Sigmoid colon (tissue), 7 donors: ENCODE measurements around the gene LDLRAD4. TPM values are rescaled to one million over a fixed set of nuclear protein-coding genes. Genes with fewer than 3 reads are reported as not detected.

ENCODE experiments used
- DNase-seq: peaks from one replicate; pipeline ENCODE4 v3.0.0-alpha.2; 2019
- H3K27ac ChIP-seq, 4 donors: fragments of 200-600 bp; sonication (generic); one replicate each; pipeline ENCODE4 v1.5.1; 2016 to 2019; ENCODE audit warnings: mild to moderate bottlenecking in 1 of 4
- H3K27me3 ChIP-seq, 3 donors: fragments of 200-600 bp; sonication (generic); one replicate each; pipeline ENCODE4 v1.5.1; 2019; ENCODE audit warnings: mild to moderate bottlenecking in 1 of 3
- H3K36me3 ChIP-seq, 4 donors: fragments of 200-600 bp; sonication (generic); one replicate each; pipeline ENCODE4 v1.5.1; 2016 to 2019
- H3K4me1 ChIP-seq, 4 donors: fragments of 200-600 bp; sonication (generic); one replicate each; pipeline ENCODE4 v1.5.1; 2017 to 2019
- H3K4me3 ChIP-seq, 4 donors: fragments of 200-600 bp; sonication (generic); one replicate each; pipeline ENCODE4 v1.5.1; 2017 to 2019; ENCODE audit warnings: mild to moderate bottlenecking in 2 of 4, moderate library complexity in 1 of 4
- H3K9me3 ChIP-seq, 4 donors: fragments of 200-600 bp in 3 of 4; sonication (generic) in 3 of 4; one replicate each; pipeline versions ENCODE4 v1.5.1 to v1.6.1; 2013 to 2019
- CTCF ChIP-seq, 4 experiments: fragments of 450-650 bp in 3 of 4; fragments of 200-600 bp in 1 of 4; IDR thresholded peaks; one replicate each; pipeline ENCODE4 v1.5.1; 2016 to 2019; ENCODE audit warnings: antibody characterized with exemption in 4 of 4, mild to moderate bottlenecking in 3 of 4, moderate library complexity in 2 of 4
- EP300 ChIP-seq, 4 donors: sonication (generic); formaldehyde crosslinking; IDR thresholded peaks; one replicate each; pipeline ENCODE4 v1.6.1; 2017; ENCODE audit warnings: antibody characterized with exemption in 4 of 4
- POLR2A ChIP-seq, 2 donors: fragments of 450-650 bp; IDR thresholded peaks; one replicate each; pipeline ENCODE4 v1.6.1; 2016; ENCODE audit warnings: antibody characterized with exemption in 2 of 2, mild to moderate bottlenecking in 2 of 2, moderate library complexity in 2 of 2
- POLR2AphosphoS5 ChIP-seq, 4 donors: sonication (generic); formaldehyde crosslinking; IDR thresholded peaks; one replicate each; pipeline ENCODE4 v1.6.1; 2017; ENCODE audit warnings: antibody characterized with exemption in 4 of 4
- WGBS, 2 donors: extraction: QIAGEN DNeasy Blood & Tissue Kit; methylation state at CpG; one replicate each; pipeline ENCODE4 v1.1.7; 2013; 5-methylcytosine and 5-hydroxymethylcytosine counted together
- intact Hi-C: fragments of 100-400 bp; cut with DNase I; formaldehyde crosslinking; loops from one replicate; pipeline ENCODE4 v1.15.1; 2023
- polyA plus RNA-seq, 3 donors: library from polyadenylated mRNA; stranded (reverse); fragments of 200-250 nt; gene quantifications; one replicate each; pipeline ENCODE4 v1.2.3, GENCODE V29; 2013
- total RNA-seq, 4 donors: library from RNA; depleted of rRNA; stranded (reverse); fragments of >200 nt; gene quantifications; one replicate each; pipeline ENCODE4 v1.1.0, GENCODE V29; 2016
- donor health status: healthy with polysubstance abuse.
- donor health status: Bipolar disorder and iron deficiency.
- donor health status: healthy.

The LDLRAD4 gene
- total and polyA plus RNA-seq, 7 donors = 1.2 to 28.2 (median 17.2) TPM

GRCh38 chr18:13643261-13643751 is 424.7 kb downstream of the LDLRAD4 start:
- H3K4me3 ChIP-seq = no peak overlapping the region
- H3K27me3 ChIP-seq = no peaks in the 10 kb centered on the region
- TF ChIP-seq EP300 (IDR thresholded peaks at IDR 0.05) (no peak), POLR2AphosphoS5 (IDR thresholded peaks at IDR 0.05) (no peak)
- peaks cover 0 to 21% (median 9%) of the 10 kb centered on the region in 4 donors for H3K36me3 ChIP-seq
- intact Hi-C loops = loop anchor here (5.0 kb wide), 1 partner anchor 526 kb away; no protein-coding TSS in a partner anchor
- peak; percentile 40 for DNase-seq
- H3K4me1 ChIP-seq = peaks cover 0 to 20% (median 10%) of the 10 kb centered on the region in 4 donors
- H3K27ac ChIP-seq = no peak overlapping the region
- no peaks in the 10 kb centered on the region for H3K9me3 ChIP-seq
- WGBS, 2 donors = 85 to 86% methylated on average over 16 of the region's 16 CpGs

GRCh38 chr18:13645093-13645492 is 426.5 kb downstream of the LDLRAD4 start:
- intact Hi-C loops = no loop called here
- no peak overlapping the region for H3K27ac ChIP-seq
- TF ChIP-seq CTCF (IDR thresholded peaks at IDR 0.05) (no peak), EP300 (IDR thresholded peaks at IDR 0.05) (no peak), POLR2A (IDR thresholded peaks at IDR 0.05) (no peak), POLR2AphosphoS5 (IDR thresholded peaks at IDR 0.05) (no peak)
- 95 to 96% methylated on average over 16 of the region's 16 CpGs for WGBS, 2 donors
- H3K36me3 ChIP-seq = peaks cover 0 to 21% (median 9%) of the 10 kb centered on the region in 4 donors
- no peak overlapping the region for H3K4me3 ChIP-seq
- no peaks in the 10 kb centered on the region for H3K27me3 ChIP-seq
- H3K4me1 ChIP-seq = peaks cover 0 to 20% (median 10%) of the 10 kb centered on the region in 4 donors
- H3K9me3 ChIP-seq = no peaks in the 10 kb centered on the region
- DNase-seq = peak; percentile 35

GRCh38 chr18:13646633-13647032 is 428.1 kb downstream of the LDLRAD4 start:
- DNase-seq = peak; percentile 12
- no peak for TF ChIP-seq EP300 (IDR thresholded peaks at IDR 0.05)
- TF ChIP-seq CTCF (IDR thresholded peaks at IDR 0.05) = no peak
- no peak for TF ChIP-seq POLR2A (IDR thresholded peaks at IDR 0.05)
- no peak for TF ChIP-seq POLR2AphosphoS5 (IDR thresholded peaks at IDR 0.05)
- H3K36me3 ChIP-seq = peaks cover 0 to 21% (median 9%) of the 10 kb centered on the region in 4 donors
- 85 to 87% methylated on average over 4 of the region's 4 CpGs for WGBS, 2 donors
- H3K4me3 ChIP-seq = no peak overlapping the region
- H3K9me3 ChIP-seq = no peaks in the 10 kb centered on the region
- H3K27me3 ChIP-seq = no peaks in the 10 kb centered on the region
- H3K4me1 ChIP-seq = peaks cover 0 to 6% (median 5%) of the 10 kb centered on the region in 4 donors
- intact Hi-C loops = no loop called here
- no peak overlapping the region for H3K27ac ChIP-seq

GRCh38 chr18:13647761-13648160 is 429.2 kb downstream of the LDLRAD4 start:
- DNase-seq = peak; percentile 37
- TF ChIP-seq POLR2AphosphoS5 (IDR thresholded peaks at IDR 0.05) (no peak), POLR2A (IDR thresholded peaks at IDR 0.05) (no peak), EP300 (IDR thresholded peaks at IDR 0.05) (no peak), CTCF (IDR thresholded peaks at IDR 0.05) (no peak)
- 95 to 98% methylated on average over 4 of the region's 4 CpGs for WGBS, 2 donors
- no peak overlapping the region for H3K4me3 ChIP-seq
- H3K36me3 ChIP-seq = peaks cover 0 to 21% (median 9%) of the 10 kb centered on the region in 4 donors
- no peaks in the 10 kb centered on the region for H3K4me1 ChIP-seq
- H3K27ac ChIP-seq = no peak overlapping the region
- intact Hi-C loops = no loop called here
- H3K9me3 ChIP-seq = no peaks in the 10 kb centered on the region
- H3K27me3 ChIP-seq = no peaks in the 10 kb centered on the region

GRCh38 chr18:13649397-13650390 is 431.1 kb downstream of the LDLRAD4 start:
- DNase-seq = no peak

More at GRCh38 chr18:13649397-13650390, 431.1 kb downstream of the LDLRAD4 start:
- H3K4me3 ChIP-seq = no peak overlapping the region
- TF ChIP-seq CTCF (IDR thresholded peaks at IDR 0.05) (no peak), EP300 (IDR thresholded peaks at IDR 0.05) (no peak), POLR2AphosphoS5 (IDR thresholded peaks at IDR 0.05) (no peak), POLR2A (IDR thresholded peaks at IDR 0.05) (no peak)
- 89 to 92% methylated on average over 23 of the region's 23 CpGs for WGBS, 2 donors
- H3K27me3 ChIP-seq = no peaks in the 10 kb centered on the region
- no peaks in the 10 kb centered on the region for H3K4me1 ChIP-seq
- H3K27ac ChIP-seq = no peak overlapping the region
- peaks cover 0 to 21% (median 8%) of the 10 kb centered on the region in 4 donors for H3K36me3 ChIP-seq
- H3K9me3 ChIP-seq = no peaks in the 10 kb centered on the region
- intact Hi-C loops = no loop called here
